PC-9 (cell line): ENCODE results near the gene COQ8A. TPM values are rescaled to one million over a fixed set of nuclear protein-coding genes. Genes with fewer than 3 reads are reported as not detected.

Experiments used
- BruUV-seq: library from RNA; stranded (reverse); fragments of 400-500 nt; replicated peaks from 2 replicates; lab custom pipeline; 2021; lab: Mats Ljungman, UMichigan
- CTCF ChIA-PET: fragments of 300-600 bp; sonication (Branson Sonifier 250); formaldehyde crosslinking; loops from one replicate; lab custom pipeline; 2022; ENCODE audit warnings: antibody characterized with exemption; lab: Charles Lee
- POLR2A ChIA-PET: fragments of 300-600 bp; sonication (Branson Sonifier 250); formaldehyde crosslinking; loops from one replicate; lab custom pipeline; 2022; ENCODE audit warnings: antibody characterized with exemption; ENCODE audit not compliant: unreplicated experiment; lab: Charles Lee
- DNase-seq, 2 experiments: peaks; one replicate each; pipeline versions ENCODE4 v3.0.0 to v3.0.0-alpha.2; 2015 to 2022; ENCODE audit warnings: mixed read lengths in 1 of 2
- H2AFZ ChIP-seq: fragments of 200-600 bp; sonication (generic); 2 replicates; pipeline ENCODE4 v1.8.1; 2017; ENCODE audit warnings: antibody characterized with exemption
- H3F3A ChIP-seq: fragments of 200-600 bp; sonication (generic); 2 replicates; pipeline ENCODE4 v1.8.1; 2017; ENCODE audit warnings: antibody characterized with exemption, mild to moderate bottlenecking, low read depth; ENCODE audit not compliant: insufficient read depth
- H3K27ac ChIP-seq: fragments of 200-600 bp; sonication (generic); 2 replicates; pipeline ENCODE4 v1.6.1; 2016; ENCODE audit warnings: mixed run types
- H3K27me3 ChIP-seq: fragments of 200-600 bp; sonication (generic); 2 replicates; pipeline ENCODE4 v1.6.1; 2016; ENCODE audit warnings: low read depth, mixed run types; ENCODE audit not compliant: insufficient read depth
- H3K36me3 ChIP-seq: fragments of 200-600 bp; sonication (generic); 2 replicates; pipeline ENCODE4 v1.6.1; 2016; ENCODE audit warnings: low read depth, mixed run types
- H3K4me1 ChIP-seq: fragments of 200-600 bp; sonication (generic); replicated peaks from 2 replicates; pipeline ENCODE4 v1.6.1; 2016; ENCODE audit warnings: mixed run types; ENCODE audit not compliant: insufficient read depth
- H3K4me2 ChIP-seq: fragments of 200-600 bp; sonication (generic); 2 replicates; pipeline ENCODE4 v1.6.1; 2017; ENCODE audit warnings: mixed run types
- H3K4me3 ChIP-seq: fragments of 200-600 bp; sonication (generic); 2 replicates; pipeline ENCODE4 v1.6.1; 2016; ENCODE audit warnings: mixed run types
- H3K79me2 ChIP-seq: fragments of 200-600 bp; sonication (generic); 2 replicates; pipeline ENCODE4 v1.6.1; 2017; ENCODE audit warnings: low read depth, mixed run types
- H3K9me2 ChIP-seq: fragments of 200-600 bp; sonication (generic); 2 replicates; pipeline ENCODE4 v1.8.1; 2017; ENCODE audit warnings: mild to moderate bottlenecking; ENCODE audit not compliant: insufficient read depth
- H3K9me3 ChIP-seq: fragments of 200-600 bp; sonication (generic); 2 replicates; pipeline ENCODE4 v1.8.1; 2016; ENCODE audit warnings: low read depth; ENCODE audit not compliant: insufficient read depth
- H4K20me1 ChIP-seq: fragments of 200-600 bp; sonication (generic); 2 replicates; pipeline ENCODE4 v1.8.1; 2017; ENCODE audit not compliant: insufficient read depth
- CTCF ChIP-seq: fragments of 200-600 bp; sonication (generic); conservative IDR thresholded peaks from 2 replicates; pipeline ENCODE4 v1.6.1; 2017; ENCODE audit warnings: mixed run types, antibody characterized with exemption, mild to moderate bottlenecking, moderate library complexity
- EZH2 ChIP-seq: fragments of 200-600 bp; sonication (generic); IDR thresholded peaks from 2 replicates; pipeline ENCODE4 v1.8.0; 2017; ENCODE audit warnings: antibody characterized with exemption, low read depth
- intact Hi-C: fragments of 100-400 bp; cut with micrococcal nuclease; formaldehyde crosslinking; loops from one replicate; pipeline ENCODE4 v1.10.0; 2022; ENCODE audit not compliant: unreplicated experiment
- total RNA-seq: library from RNA; stranded (reverse); gene quantifications from 2 replicates; pipeline ENCODE4 v1.2.3, GENCODE V29; 2021

The COQ8A gene
- total RNA-seq, 1 experiment from 2014 or later = 32.9 TPM

GRCh38 chr1:226960944-226961765, 21.1 kb downstream of the COQ8A start:
- H2AFZ ChIP-seq = no peak overlapping the region
- no peaks in the 10 kb centered on the region for H3K79me2 ChIP-seq
- H3K9me3 ChIP-seq = peaks cover 3% of the 10 kb centered on the region; the same call in 1 of the 2 replicates
- BruUV-seq = no TSS peak
- H3K27ac ChIP-seq = no peak overlapping the region
- no peak for DNase-seq
- CTCF ChIA-PET = no interaction called here
- H4K20me1 ChIP-seq = peaks cover 3% of the 10 kb centered on the region; the same call in 1 of the 2 replicates
- no peak for TF ChIP-seq CTCF
- TF ChIP-seq EZH2 = no peak
- H3F3A ChIP-seq = no peaks in the 10 kb centered on the region
- H3K4me3 ChIP-seq = no peak overlapping the region
- H3K36me3 ChIP-seq = no peaks in the 10 kb centered on the region; the same call in 1 of the 2 replicates
- no peaks in the 10 kb centered on the region for H3K4me1 ChIP-seq
- POLR2A ChIA-PET = no interaction called here
- intact Hi-C loops = no loop called here
- no peaks in the 10 kb centered on the region for H3K27me3 ChIP-seq
- H3K9me2 ChIP-seq = no peaks in the 10 kb centered on the region
- H3K4me2 ChIP-seq = no peak overlapping the region

GRCh38 chr1:226962421-226963391, 22.6 kb downstream of the COQ8A start:
- Histone ChIP-seq H3K36me3 (no peaks in the 10 kb centered on the region; the same call in 1 of the 2 replicates), H2AFZ (no peak overlapping the region), H3K27ac (no peak overlapping the region), H3K4me2 (no peak overlapping the region), H3K79me2 (no peaks in the 10 kb centered on the region), H3K9me3 (peaks cover 3% of the 10 kb centered on the region; the same call in 1 of the 2 replicates), H3K27me3 (no peaks in the 10 kb centered on the region), H4K20me1 (peaks cover 3% of the 10 kb centered on the region), H3K4me1 (no peaks in the 10 kb centered on the region), H3K4me3 (no peak overlapping the region), H3K9me2 (no peaks in the 10 kb centered on the region), H3F3A (no peaks in the 10 kb centered on the region)
- BruUV-seq = no TSS peak
- no peak for DNase-seq
- CTCF ChIA-PET = no interaction called here
- TF ChIP-seq CTCF = no peak
- no peak for TF ChIP-seq EZH2
- intact Hi-C loops = no loop called here
- POLR2A ChIA-PET = no interaction called here

- TF ChIP-seq EZH2 = no peak
- no peak for TF ChIP-seq CTCF
- H3K4me2 ChIP-seq = no peak overlapping the region
- H4K20me1 ChIP-seq = peaks cover 3% of the 10 kb centered on the region
- H3K9me3 ChIP-seq = peaks cover 3% of the 10 kb centered on the region; the same call in 1 of the 2 replicates
- no TSS peak for BruUV-seq
- ChIA-PET CTCF (no interaction called here), POLR2A (no interaction called here)
- H3K9me2 ChIP-seq = no peaks in the 10 kb centered on the region
- H3K4me3 ChIP-seq = no peak overlapping the region
- no peaks in the 10 kb centered on the region; the same call in 1 of the 2 replicates for H3K36me3 ChIP-seq
- H3K4me1 ChIP-seq = no peaks in the 10 kb centered on the region
- H3K27ac ChIP-seq = no peak overlapping the region
- no peaks in the 10 kb centered on the region for H3F3A ChIP-seq
- H3K79me2 ChIP-seq = no peaks in the 10 kb centered on the region
- H3K27me3 ChIP-seq = no peaks in the 10 kb centered on the region
- no peak for DNase-seq
- no peak overlapping the region for H2AFZ ChIP-seq
- intact Hi-C loops = no loop called here
These were observed 24.0 kb downstream of the COQ8A start for GRCh38 chr1:226964068-226964425.
